Gastrocnemius medialis (tissue), 4 donors: ENCODE results near the gene ZMIZ2. TPM values are rescaled to one million over a fixed set of nuclear protein-coding genes. Genes with fewer than 3 reads are reported as not detected.
A peak's percentile ranks its signal among the peaks of the same experiment; 100 is the strongest.

Source experiments
- ATAC-seq, 2 donors: fragments of 150-250 bp; one replicate each; pipeline ENCODE4 v1.9.1; 2016
- DNase-seq, 2 donors: peaks; one replicate each; pipeline ENCODE4 v3.0.0-alpha.2; 2019
- H3K27ac ChIP-seq, 4 donors: fragments of 200-600 bp; sonication (generic); 1 replicate in 1 of 4; 2 replicates in 3 of 4; pipeline ENCODE4 v1.5.1; 2016 to 2018; ENCODE audit warnings: mild to moderate bottlenecking in 2 of 4, moderate library complexity in 1 of 4
- H3K27me3 ChIP-seq, 3 donors: fragments of 200-600 bp; sonication (generic) in 2 of 3; 1 replicate in 1 of 3; 2 replicates in 2 of 3; pipeline versions ENCODE4 v1.5.1 to v1.6.0; 2016 to 2019; ENCODE audit warnings: mild to moderate bottlenecking in 1 of 3, moderate library complexity in 1 of 3
- H3K36me3 ChIP-seq, 2 donors: fragments of 200-600 bp; sonication (generic) in 1 of 2; one replicate each; pipeline ENCODE4 v1.5.1; 2017 to 2018
- H3K4me1 ChIP-seq, 2 donors: fragments of 200-600 bp; sonication (generic) in 1 of 2; one replicate each; pipeline ENCODE4 v1.5.1; 2016 to 2017; ENCODE audit warnings: mild to moderate bottlenecking in 2 of 2
- H3K4me3 ChIP-seq, 4 donors: fragments of 200-600 bp; sonication (generic) in 3 of 4; 1 replicate in 1 of 4; 2 replicates in 3 of 4; pipeline ENCODE4 v1.5.1; 2016 to 2019; ENCODE audit warnings: mild to moderate bottlenecking in 2 of 4
- H3K9me3 ChIP-seq, 3 donors: fragments of 200-600 bp; sonication (generic) in 2 of 3; 1 replicate in 1 of 3; 2 replicates in 2 of 3; pipeline ENCODE4 v1.5.1; 2016 to 2019
- POLR2A ChIP-seq, 2 donors: fragments of 450-650 bp; IDR thresholded peaks; one replicate each; pipeline ENCODE4 v1.6.1; 2017; ENCODE audit warnings: antibody characterized with exemption in 2 of 2, mild to moderate bottlenecking in 2 of 2, moderate library complexity in 2 of 2
- in situ Hi-C, 4 donors: fragments of 200-750 bp; cut with MboI; loops; one replicate each; pipeline versions ENCODE4 v1.15.0 to v1.8.0; 2017; ENCODE audit warnings: low sequenced_read_pairs in 4 of 4
- intact Hi-C: fragments of 100-400 bp; cut with DNase I; formaldehyde crosslinking; loops from one replicate; pipeline ENCODE4 v1.15.1; 2023; ENCODE audit warnings: low total_unique reads
- total RNA-seq, 4 donors: library from RNA; depleted of rRNA; stranded (reverse); fragments of >200 nt; gene quantifications; one replicate each; pipeline versions ENCODE4 v1.1.0 to v1.2.3, GENCODE V29; 2016
- TF ChIP-seq, protein P1 (sequence below), 5 experiments: fragments of 450-650 bp in 3 of 5; fragments of 200-600 bp in 2 of 5; sonication (generic) in 2 of 5; IDR thresholded peaks in 4 of 5; conservative IDR thresholded peaks in 1 of 5; 1 replicate in 4 of 5; 2 replicates in 1 of 5; pipeline ENCODE4 v1.5.1; 2016 to 2019; ENCODE audit warnings: antibody characterized with exemption in 5 of 5, mild to moderate bottlenecking in 3 of 5, moderate library complexity in 3 of 5

The ZMIZ2 gene
- total RNA-seq, 4 donors from 2014 or later: 10.7 to 19.8 (median 14.0) TPM

- DNase-seq (peak; percentile 81 to 86), ATAC-seq (peak; percentile 75 to 76)
- peak in 1 of 2 donors; percentile 27 for TF ChIP-seq POLR2A (IDR thresholded peaks at IDR 0.05)
- TF ChIP-seq, protein P1, sequence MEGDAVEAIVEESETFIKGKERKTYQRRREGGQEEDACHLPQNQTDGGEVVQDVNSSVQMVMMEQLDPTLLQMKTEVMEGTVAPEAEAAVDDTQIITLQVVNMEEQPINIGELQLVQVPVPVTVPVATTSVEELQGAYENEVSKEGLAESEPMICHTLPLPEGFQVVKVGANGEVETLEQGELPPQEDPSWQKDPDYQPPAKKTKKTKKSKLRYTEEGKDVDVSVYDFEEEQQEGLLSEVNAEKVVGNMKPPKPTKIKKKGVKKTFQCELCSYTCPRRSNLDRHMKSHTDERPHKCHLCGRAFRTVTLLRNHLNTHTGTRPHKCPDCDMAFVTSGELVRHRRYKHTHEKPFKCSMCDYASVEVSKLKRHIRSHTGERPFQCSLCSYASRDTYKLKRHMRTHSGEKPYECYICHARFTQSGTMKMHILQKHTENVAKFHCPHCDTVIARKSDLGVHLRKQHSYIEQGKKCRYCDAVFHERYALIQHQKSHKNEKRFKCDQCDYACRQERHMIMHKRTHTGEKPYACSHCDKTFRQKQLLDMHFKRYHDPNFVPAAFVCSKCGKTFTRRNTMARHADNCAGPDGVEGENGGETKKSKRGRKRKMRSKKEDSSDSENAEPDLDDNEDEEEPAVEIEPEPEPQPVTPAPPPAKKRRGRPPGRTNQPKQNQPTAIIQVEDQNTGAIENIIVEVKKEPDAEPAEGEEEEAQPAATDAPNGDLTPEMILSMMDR (IDR thresholded peaks at IDR 0.05 in 4 of 5, conservative IDR thresholded peaks at IDR 0.05 in 1 of 5): peak in 2 of 5 experiments; percentile 29 to 52
- peaks cover 0 to 38% of the 10 kb centered on the region in 2 donors for H3K36me3 ChIP-seq
- H3K9me3 ChIP-seq: no peaks in the 10 kb centered on the region
- peak overlapping the region; percentile 72 to 79 (median 75) for H3K4me3 ChIP-seq
- H3K27ac ChIP-seq: peak overlapping the region; percentile 89 to 97 (median 96)
- H3K4me1 ChIP-seq: peaks cover 16 to 23% of the 10 kb centered on the region in 2 donors
- intact Hi-C loops: loop anchor here (2.0 kb wide), 1 partner anchor 215 kb away; the partner anchor contains the start of gene TMED4
- no peaks in the 10 kb centered on the region for H3K27me3 ChIP-seq
- in situ Hi-C loops: no loop called here
Measured at GRCh38 chr7:44797329-44798258, 48.9 kb downstream of the ZMIZ2 start.

GRCh38 chr7:44798649-44799305 is 50.1 kb downstream of the ZMIZ2 start:
- in situ Hi-C loops: no loop called here
- TF ChIP-seq, protein P1 (IDR thresholded peaks at IDR 0.05 in 4 of 5, conservative IDR thresholded peaks at IDR 0.05 in 1 of 5): no peak
- no peak for TF ChIP-seq POLR2A (IDR thresholded peaks at IDR 0.05)
- peaks cover 16 to 23% of the 10 kb centered on the region in 2 donors for H3K4me1 ChIP-seq
- H3K27ac ChIP-seq: peak overlapping the region; percentile 29 to 97 (median 68)
- no peaks in the 10 kb centered on the region for H3K27me3 ChIP-seq
- DNase-seq (no peak), ATAC-seq (no peak)
- intact Hi-C loops: no loop called here
- peaks cover 0 to 50% of the 10 kb centered on the region in 2 donors for H3K36me3 ChIP-seq
- no peaks in the 10 kb centered on the region for H3K9me3 ChIP-seq
- H3K4me3 ChIP-seq: peak overlapping the region in 3 of 4 donors; percentile 72 to 77 (median 73)

DNA sequence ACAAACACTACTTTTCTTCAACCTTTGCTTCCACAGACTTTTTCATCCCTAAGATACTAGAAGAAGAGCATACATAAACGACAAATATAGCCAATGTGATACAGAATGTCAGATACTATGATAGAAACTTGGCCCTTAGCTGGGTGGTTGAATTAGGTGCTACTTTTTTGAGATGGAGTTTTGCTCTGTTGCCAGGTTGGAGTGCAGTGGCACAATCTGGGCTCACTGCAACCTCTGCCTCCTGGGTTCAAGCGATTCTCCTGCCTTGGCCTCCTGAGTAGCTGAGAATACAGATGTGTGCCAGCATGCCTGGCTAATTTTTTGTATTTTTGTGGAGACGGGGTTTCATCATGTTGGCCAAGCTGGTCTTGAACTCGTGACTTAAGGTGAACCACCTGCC is 51.3 kb downstream of the ZMIZ2 start:
- intact Hi-C loops: no loop called here
- Histone ChIP-seq H3K9me3 (no peaks in the 10 kb centered on the region), H3K4me1 (peaks cover 16 to 23% of the 10 kb centered on the region in 2 donors), H3K4me3 (no peak overlapping the region), H3K36me3 (peaks cover 0 to 55% of the 10 kb centered on the region in 2 donors), H3K27me3 (no peaks in the 10 kb centered on the region), H3K27ac (no peak overlapping the region)
- TF ChIP-seq, protein P1 (IDR thresholded peaks at IDR 0.05 in 4 of 5, conservative IDR thresholded peaks at IDR 0.05 in 1 of 5): no peak
- no peak for ATAC-seq
- DNase-seq: no peak
- in situ Hi-C loops: no loop called here

DNA sequence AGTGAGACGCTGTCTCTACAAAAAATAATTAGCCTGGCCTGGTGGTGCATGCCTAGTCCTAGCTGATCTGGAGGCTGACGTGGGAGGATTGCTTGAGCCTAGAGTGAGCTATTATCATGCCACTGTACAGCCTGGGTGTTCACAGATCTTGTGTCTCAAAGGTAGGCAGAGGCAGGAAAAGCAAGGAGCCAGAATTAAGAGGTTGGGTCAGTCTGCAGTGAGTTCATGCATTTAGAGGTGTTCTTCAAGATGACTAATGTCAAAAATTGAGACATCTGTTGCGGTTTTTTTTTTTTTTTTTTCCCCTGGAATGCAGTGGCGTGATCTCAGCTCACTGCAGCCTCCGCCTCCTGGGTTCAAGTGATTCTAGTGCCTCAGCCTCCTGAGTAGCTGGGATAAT is 53.2 kb downstream of the ZMIZ2 start:
- in situ Hi-C loops (no loop called here), intact Hi-C loops (no loop called here)
- no peaks in the 10 kb centered on the region for H3K9me3 ChIP-seq
- no peak overlapping the region for H3K27ac ChIP-seq
- DNase-seq (no peak), ATAC-seq (no peak)
- H3K4me3 ChIP-seq: no peak overlapping the region
- peaks cover 16% of the 10 kb centered on the region in 2 donors for H3K4me1 ChIP-seq
- H3K36me3 ChIP-seq: peaks cover 0 to 55% of the 10 kb centered on the region in 2 donors
- H3K27me3 ChIP-seq: no peaks in the 10 kb centered on the region
- TF ChIP-seq POLR2A (IDR thresholded peaks at IDR 0.05): no peak
- TF ChIP-seq, protein P1 (IDR thresholded peaks at IDR 0.05 in 4 of 5, conservative IDR thresholded peaks at IDR 0.05 in 1 of 5): no peak
